ENCODE measurements around the gene GATAD2A. TPM values are rescaled to one million over a fixed set of nuclear protein-coding genes. Genes with fewer than 3 reads are reported as not detected.

Gene GATAD2A
- total and polyA plus RNA-seq, 10 of the 15 experiments (the other 5 are each of a cell fraction or from before 2014, with no cell fraction given), result 2.6 to 173 (median 32.0) TPM

DNA sequence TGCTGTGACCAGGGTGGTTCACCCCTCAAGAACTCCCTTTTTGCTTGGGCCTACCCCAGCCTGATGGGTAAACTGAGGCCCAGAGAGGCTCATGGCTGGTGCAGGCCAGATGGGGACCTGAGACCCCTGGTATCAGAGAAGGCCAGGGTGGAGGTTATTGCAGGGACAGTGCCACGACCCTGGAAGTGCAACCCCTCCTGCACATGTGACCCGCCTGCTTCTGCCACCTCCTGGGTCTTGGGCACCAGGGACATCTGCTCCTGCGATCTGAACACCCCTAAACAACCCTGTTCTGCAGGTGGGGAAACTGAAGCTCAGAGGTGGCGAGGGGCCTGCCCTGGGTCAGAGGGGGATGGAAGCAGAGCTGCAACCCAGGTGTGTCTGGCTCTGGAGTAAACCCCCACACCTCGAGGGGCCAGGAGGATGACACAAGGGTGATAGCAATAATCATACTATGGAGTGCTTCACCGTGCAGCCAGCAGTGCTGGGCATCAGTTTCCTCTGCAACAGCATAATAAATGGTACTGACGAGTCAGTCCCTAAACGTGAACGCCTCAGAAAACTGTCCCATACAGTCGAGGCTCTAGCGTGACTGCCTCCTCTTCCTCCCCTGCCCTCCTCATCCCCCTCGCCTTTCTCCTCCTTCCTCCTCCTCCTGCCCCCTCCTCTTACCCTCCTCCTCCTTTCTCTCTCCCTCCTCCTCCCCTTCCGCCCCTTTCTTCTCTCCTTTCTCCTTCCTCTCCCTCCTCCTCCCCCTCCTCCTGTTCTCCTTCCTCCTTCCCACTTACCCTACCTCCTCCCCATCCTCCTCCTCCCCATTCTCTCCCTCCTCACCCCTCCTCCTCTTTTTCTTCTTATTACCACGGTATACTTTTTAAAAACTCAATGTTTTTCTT is 127.6 kb downstream of the GATAD2A start:
- DNase-seq (ENCODE audit: low read depth, low spot score), result no peak
- no TSS peak for BruUV-seq (replicated peaks)
- intact Hi-C loops (cut with micrococcal nuclease; ENCODE audit: unreplicated experiment), result loop anchor here (1.0 kb wide), 2 partner anchors 110 to 426 kb away; partner anchors contain the start of gene GMIP
- 67% methylated on average over 14 of the region's 14 CpGs for WGBS (ENCODE audit: insufficient coverage, insufficient replicate concordance, low lambda C conversion rate, missing lambda C conversion rate)
- Histone ChIP-seq H3K27me3 (replicated peaks in 1 of 2; ENCODE audit: control insufficient read depth in 2 of 2, insufficient read depth in 2 of 2, low read length in 1 of 2) (no peaks in the 10 kb centered on the region), H3K9ac (ENCODE audit: control insufficient read depth, insufficient read depth, low read length) (no peak overlapping the region), H3K27ac (ENCODE audit: control insufficient read depth, insufficient read depth) (no peak overlapping the region), H3K4me3 (no peak overlapping the region), H3K9me3 (replicated peaks; ENCODE audit: control insufficient read depth, insufficient read depth, low read length) (no peaks in the 10 kb centered on the region), H3K79me2 (ENCODE audit: control insufficient read depth, insufficient read depth, low read length) (no peaks in the 10 kb centered on the region), H2AFZ (ENCODE audit: control insufficient read depth, low read depth, low read length) (no peak overlapping the region), H3K4me2 (ENCODE audit: control insufficient read depth, insufficient read depth) (no peak overlapping the region), H3K36me3 (ENCODE audit: control insufficient read depth in 2 of 2, insufficient read depth in 2 of 2, low read length in 1 of 2) (peaks cover 3 to 7% of the 10 kb centered on the region in 2 experiments), H4K20me1 (ENCODE audit: control insufficient read depth, insufficient read depth) (no peaks in the 10 kb centered on the region), H3K4me1 (ENCODE audit: control insufficient read depth, insufficient read depth, low read length) (no peaks in the 10 kb centered on the region)
- ChIA-PET POLR2A (no interaction called here), CTCF (interaction anchor here (0.7 to 3.6 kb wide), 23 partner anchors 8 to 426 kb away, joined by 3 to 50 read pairs (median 4); partner anchors contain the start of genes GMIP, NDUFA13 and PBX4), RAD21 (ENCODE audit: unreplicated experiment) (interaction anchor here (0.6 to 3.5 kb wide), 9 partner anchors 14 to 129 kb away, joined by 3 to 22 read pairs (median 6); partner anchors contain the start of gene GMIP), SMC1A (ENCODE audit: uncharacterized antibody, unreplicated experiment) (interaction anchor here (0.7 to 2.3 kb wide), 10 partner anchors 17 to 427 kb away, joined by 3 to 21 read pairs (median 5); partner anchors contain the start of genes GMIP, NDUFA13 and TSSK6)
- in situ Hi-C loops (cut with MboI), result loop anchor here (25.0 kb wide), 4 partner anchors 879 to 1504 kb away; partner anchors contain the start of genes ZNF66 and ZNF737
- no peak for FAIRE-seq
- peak; percentile 6; the same call in 1 of the 3 replicates for ATAC-seq
- TF ChIP-seq, protein P1, sequence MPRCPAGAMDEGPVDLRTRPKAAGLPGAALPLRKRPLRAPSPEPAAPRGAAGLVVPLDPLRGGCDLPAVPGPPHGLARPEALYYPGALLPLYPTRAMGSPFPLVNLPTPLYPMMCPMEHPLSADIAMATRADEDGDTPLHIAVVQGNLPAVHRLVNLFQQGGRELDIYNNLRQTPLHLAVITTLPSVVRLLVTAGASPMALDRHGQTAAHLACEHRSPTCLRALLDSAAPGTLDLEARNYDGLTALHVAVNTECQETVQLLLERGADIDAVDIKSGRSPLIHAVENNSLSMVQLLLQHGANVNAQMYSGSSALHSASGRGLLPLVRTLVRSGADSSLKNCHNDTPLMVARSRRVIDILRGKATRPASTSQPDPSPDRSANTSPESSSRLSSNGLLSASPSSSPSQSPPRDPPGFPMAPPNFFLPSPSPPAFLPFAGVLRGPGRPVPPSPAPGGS (IDR thresholded peaks at IDR 0.05; ENCODE audit: borderline replicate concordance, insufficient read depth, low read depth, low read length, poor library complexity, severe bottlenecking), result no peak
- no peak for TF ChIP-seq MYB (IDR thresholded peaks at IDR 0.05; ENCODE audit: borderline replicate concordance, low read depth, low read length)
- no peak for TF ChIP-seq PAX8 (IDR thresholded peaks at IDR 0.05)
- no peak for TF ChIP-seq IRF4 (IDR thresholded peaks at IDR 0.05; ENCODE audit: low read depth, low read length)
- no peak for TF ChIP-seq BHLHE40 (IDR thresholded peaks at IDR 0.05; ENCODE audit: borderline replicate concordance in 1 of 2, low read depth in 2 of 2, low read length in 1 of 2)
- TF ChIP-seq RELA (IDR thresholded peaks at IDR 0.05; ENCODE audit: borderline replicate concordance, partially characterized antibody), result no peak
- no peak for TF ChIP-seq ASH2L (IDR thresholded peaks at IDR 0.05; ENCODE audit: borderline replicate concordance, low read depth)
- TF ChIP-seq, protein P2, sequence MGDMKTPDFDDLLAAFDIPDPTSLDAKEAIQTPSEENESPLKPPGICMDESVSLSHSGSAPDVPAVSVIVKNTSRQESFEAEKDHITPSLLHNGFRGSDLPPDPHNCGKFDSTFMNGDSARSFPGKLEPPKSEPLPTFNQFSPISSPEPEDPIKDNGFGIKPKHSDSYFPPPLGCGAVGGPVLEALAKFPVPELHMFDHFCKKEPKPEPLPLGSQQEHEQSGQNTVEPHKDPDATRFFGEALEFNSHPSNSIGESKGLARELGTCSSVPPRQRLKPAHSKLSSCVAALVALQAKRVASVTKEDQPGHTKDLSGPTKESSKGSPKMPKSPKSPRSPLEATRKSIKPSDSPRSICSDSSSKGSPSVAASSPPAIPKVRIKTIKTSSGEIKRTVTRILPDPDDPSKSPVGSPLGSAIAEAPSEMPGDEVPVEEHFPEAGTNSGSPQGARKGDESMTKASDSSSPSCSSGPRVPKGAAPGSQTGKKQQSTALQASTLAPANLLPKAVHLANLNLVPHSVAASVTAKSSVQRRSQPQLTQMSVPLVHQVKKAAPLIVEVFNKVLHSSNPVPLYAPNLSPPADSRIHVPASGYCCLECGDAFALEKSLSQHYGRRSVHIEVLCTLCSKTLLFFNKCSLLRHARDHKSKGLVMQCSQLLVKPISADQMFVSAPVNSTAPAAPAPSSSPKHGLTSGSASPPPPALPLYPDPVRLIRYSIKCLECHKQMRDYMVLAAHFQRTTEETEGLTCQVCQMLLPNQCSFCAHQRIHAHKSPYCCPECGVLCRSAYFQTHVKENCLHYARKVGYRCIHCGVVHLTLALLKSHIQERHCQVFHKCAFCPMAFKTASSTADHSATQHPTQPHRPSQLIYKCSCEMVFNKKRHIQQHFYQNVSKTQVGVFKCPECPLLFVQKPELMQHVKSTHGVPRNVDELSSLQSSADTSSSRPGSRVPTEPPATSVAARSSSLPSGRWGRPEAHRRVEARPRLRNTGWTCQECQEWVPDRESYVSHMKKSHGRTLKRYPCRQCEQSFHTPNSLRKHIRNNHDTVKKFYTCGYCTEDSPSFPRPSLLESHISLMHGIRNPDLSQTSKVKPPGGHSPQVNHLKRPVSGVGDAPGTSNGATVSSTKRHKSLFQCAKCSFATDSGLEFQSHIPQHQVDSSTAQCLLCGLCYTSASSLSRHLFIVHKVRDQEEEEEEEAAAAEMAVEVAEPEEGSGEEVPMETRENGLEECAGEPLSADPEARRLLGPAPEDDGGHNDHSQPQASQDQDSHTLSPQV (IDR thresholded peaks at IDR 0.05), result no peak
- TF ChIP-seq ETV6 (conservative IDR thresholded peaks at IDR 0.05 in 1 of 2, IDR thresholded peaks at IDR 0.05 in 1 of 2; ENCODE audit: borderline replicate concordance in 1 of 2, low read depth in 1 of 2), result no peak
- TF ChIP-seq REST (IDR thresholded peaks at IDR 0.05; ENCODE audit: low read depth, low read length), result no peak
- TF ChIP-seq MEF2B (IDR thresholded peaks at IDR 0.05; ENCODE audit: partially characterized antibody, poor library complexity, severe bottlenecking), result no peak

Measured in GM12878 (cell line).